Measurements from ENCODE around the gene ELP2.
"Not testable (repeated sequence)": the region's sequence is repeated elsewhere in the genome, so short reads cannot be mapped to it uniquely, and the experiment has no call there.

Gene ELP2

GRCh38 chr18:36194600-36195315, 65.1 kb downstream of the ELP2 start:
- FAIRE-seq: no peak

- no peak for FAIRE-seq
These were observed 65.9 kb downstream of the ELP2 start for GRCh38 chr18:36195427-36196122.

- FAIRE-seq: no peak
These were observed 66.7 kb downstream of the ELP2 start for GRCh38 chr18:36196238-36196995.

GRCh38 chr18:36197511-36198166, 67.9 kb downstream of the ELP2 start:
- no peak for FAIRE-seq

GRCh38 chr18:36199691-36200295, 70.1 kb downstream of the ELP2 start:
- no peak for FAIRE-seq

GRCh38 chr18:36200354-36200771, 70.7 kb downstream of the ELP2 start:
- FAIRE-seq: no peak

- FAIRE-seq: no peak
These were observed 72.1 kb downstream of the ELP2 start for GRCh38 chr18:36201765-36202164.

GRCh38 chr18:36203360-36203895, 73.7 kb downstream of the ELP2 start:
- no peak for FAIRE-seq

- no peak for FAIRE-seq
These were observed 75.5 kb downstream of the ELP2 start for GRCh38 chr18:36205166-36205565.

GRCh38 chr18:36207303-36207702, 77.6 kb downstream of the ELP2 start:
- no peak for FAIRE-seq

- not testable (repeated sequence) for FAIRE-seq
These were observed 78.3 kb downstream of the ELP2 start for GRCh38 chr18:36207969-36208368.

GRCh38 chr18:36211612-36212065, 81.9 kb downstream of the ELP2 start:
- FAIRE-seq: no peak

- no peak for FAIRE-seq
These were observed 82.8 kb downstream of the ELP2 start for GRCh38 chr18:36212301-36213171.

- no peak for FAIRE-seq
These were observed 85.1 kb downstream of the ELP2 start for GRCh38 chr18:36214811-36215210.

GRCh38 chr18:36215577-36215976, 85.9 kb downstream of the ELP2 start:
- FAIRE-seq: no peak

GRCh38 chr18:36217348-36217747, 87.6 kb downstream of the ELP2 start:
- no peak for FAIRE-seq

- FAIRE-seq: no peak
These were observed 99.5 kb downstream of the ELP2 start for GRCh38 chr18:36229188-36229587.
